HEK293 (cell line): Measurements from ENCODE around the gene INTS7.

Experiments
- CTCF ChIA-PET: fragments of 350-600 bp; formaldehyde crosslinking; extraction: SDS; loops from one replicate; lab custom pipeline; 2021; ENCODE audit warnings: antibody characterized with exemption; lab: Yijun Ruan, JAX
- POLR2A ChIA-PET: fragments of 300-600 bp; formaldehyde crosslinking; extraction: SDS; loops from one replicate; lab custom pipeline; 2020; ENCODE audit warnings: antibody characterized with exemption, inconsistent platforms; lab: Yijun Ruan, JAX
- H3K27ac ChIP-seq: fragments of 200-500 bp; sonication (Bioruptor generic); 2 replicates; pipeline ENCODE4 v1.5.1; 2014; ENCODE audit warnings: low read depth, low read length, control low read depth, inconsistent platforms; ENCODE audit errors: extremely low read depth
- H3K36me3 ChIP-seq, 2 experiments: fragments of 200-500 bp in 1 of 2; sonication (Bioruptor generic) in 1 of 2; 1 replicate in 1 of 2; 2 replicates in 1 of 2; pipeline ENCODE4 v1.5.1; 2014 to 2017; ENCODE audit warnings: inconsistent platforms in 2 of 2, low read length in 2 of 2; ENCODE audit not compliant: control insufficient read depth in 2 of 2, insufficient read depth in 1 of 2
- H3K4me1 ChIP-seq: fragments of 200-500 bp; sonication (Bioruptor generic); 2 replicates; pipeline ENCODE4 v1.5.1; 2014; ENCODE audit warnings: mild to moderate bottlenecking, low read length, inconsistent platforms; ENCODE audit not compliant: control insufficient read depth, insufficient read depth
- H3K4me3 ChIP-seq: 2 replicates; pipeline ENCODE4 v1.5.1; 2011; ENCODE audit warnings: low read depth, mild to moderate bottlenecking, control low read depth, low read length, moderate library complexity
- H3K9me3 ChIP-seq: fragments of 200-500 bp; sonication (Bioruptor generic); 2 replicates; pipeline ENCODE4 v1.5.1; 2014; ENCODE audit warnings: low read depth, low read length, inconsistent platforms; ENCODE audit not compliant: control insufficient read depth, insufficient read depth
- HOXD13 ChIP-seq: sonication (generic); formaldehyde crosslinking; IDR thresholded peaks from 2 replicates; pipeline ENCODE4 v1.8.0; 2022; ENCODE audit warnings: missing genetic modification reagents, borderline replicate concordance
- KLF10 ChIP-seq: fragments of 450-650 bp; IDR thresholded peaks from 2 replicates; pipeline ENCODE4 v1.5.1; 2018; ENCODE audit warnings: missing biosample characterization, mild to moderate bottlenecking, missing genetic modification characterization
- MEIS1 ChIP-seq: sonication (generic); formaldehyde crosslinking; IDR thresholded peaks from 2 replicates; pipeline ENCODE4 v1.8.1; 2022; ENCODE audit warnings: missing genetic modification reagents, mild to moderate bottlenecking, borderline replicate concordance
- OVOL3 ChIP-seq: fragments of 450-650 bp; formaldehyde crosslinking; IDR thresholded peaks from 2 replicates; pipeline ENCODE4 v1.5.1; 2016; ENCODE audit warnings: missing biosample characterization, missing genetic modification characterization
- PRDM4 ChIP-seq: fragments of 450-650 bp; formaldehyde crosslinking; IDR thresholded peaks from 2 replicates; pipeline ENCODE4 v1.5.1; 2017; ENCODE audit warnings: missing biosample characterization, missing genetic modification characterization
- PRDM6 ChIP-seq: fragments of 450-650 bp; formaldehyde crosslinking; IDR thresholded peaks from 2 replicates; pipeline ENCODE4 v1.5.1; 2017; ENCODE audit warnings: missing biosample characterization, missing genetic modification characterization
- SETDB1 ChIP-seq: IDR thresholded peaks from one replicate; pipeline ENCODE4 v1.6.1; 2017; ENCODE audit warnings: mild to moderate bottlenecking, low read length, moderate library complexity, mixed read lengths; ENCODE audit not compliant: insufficient read length
- YY1 ChIP-seq: fragments of 450-650 bp; formaldehyde crosslinking; IDR thresholded peaks from 2 replicates; pipeline ENCODE4 v1.5.1; 2018; ENCODE audit warnings: missing biosample characterization, missing genetic modification characterization
- YY2 ChIP-seq: fragments of 450-650 bp; formaldehyde crosslinking; IDR thresholded peaks from 2 replicates; pipeline ENCODE4 v1.5.1; 2016; ENCODE audit warnings: missing biosample characterization, missing genetic modification characterization
- ZNF121 ChIP-seq: fragments of 450-650 bp; formaldehyde crosslinking; IDR thresholded peaks from 2 replicates; pipeline ENCODE4 v1.5.1; 2016; ENCODE audit warnings: missing biosample characterization, missing genetic modification characterization
- ZNF132 ChIP-seq: fragments of 450-650 bp; formaldehyde crosslinking; IDR thresholded peaks from 2 replicates; pipeline ENCODE4 v1.5.1; 2017; ENCODE audit warnings: missing biosample characterization, missing genetic modification characterization, borderline replicate concordance
- ZNF140 ChIP-seq: fragments of 450-650 bp; formaldehyde crosslinking; IDR thresholded peaks from 2 replicates; pipeline ENCODE4 v1.5.1; 2016; ENCODE audit warnings: missing biosample characterization, missing genetic modification characterization
- ZNF148 ChIP-seq: fragments of 450-650 bp; formaldehyde crosslinking; IDR thresholded peaks from 2 replicates; pipeline ENCODE4 v1.5.0; 2017; ENCODE audit warnings: missing biosample characterization, missing genetic modification characterization, borderline replicate concordance
- ZNF280D ChIP-seq: fragments of 450-650 bp; formaldehyde crosslinking; IDR thresholded peaks from 2 replicates; pipeline ENCODE4 v1.5.1; 2016; ENCODE audit warnings: missing biosample characterization, missing genetic modification characterization
- ZNF292 ChIP-seq: fragments of 450-650 bp; formaldehyde crosslinking; IDR thresholded peaks from 2 replicates; pipeline ENCODE4 v1.5.1; 2016; ENCODE audit warnings: low read depth, missing biosample characterization, missing genetic modification characterization, borderline replicate concordance
- ZNF366 ChIP-seq: fragments of 450-650 bp; formaldehyde crosslinking; conservative IDR thresholded peaks from 2 replicates; pipeline ENCODE4 v1.5.1; 2016; ENCODE audit warnings: missing biosample characterization, missing genetic modification characterization
- ZNF416 ChIP-seq: fragments of 450-650 bp; formaldehyde crosslinking; IDR thresholded peaks from 2 replicates; pipeline ENCODE4 v1.5.1; 2016; ENCODE audit warnings: missing biosample characterization, missing genetic modification characterization
- ZNF513 ChIP-seq: fragments of 450-650 bp; IDR thresholded peaks from 2 replicates; pipeline ENCODE4 v1.5.1; 2018; ENCODE audit warnings: missing biosample characterization, missing genetic modification characterization
- ZNF521 ChIP-seq: fragments of 450-650 bp; formaldehyde crosslinking; IDR thresholded peaks from 2 replicates; pipeline ENCODE4 v1.5.1; 2017; ENCODE audit warnings: missing biosample characterization, mild to moderate bottlenecking, missing genetic modification characterization
- ZNF664 ChIP-seq: fragments of 450-650 bp; formaldehyde crosslinking; IDR thresholded peaks from 2 replicates; pipeline ENCODE4 v1.5.1; 2016; ENCODE audit warnings: missing biosample characterization, missing genetic modification characterization

The INTS7 gene

GRCh38 chr1:211968200-211968834 is 67.0 kb downstream of the INTS7 start:
- Histone ChIP-seq H3K36me3 (peaks cover 6 to 35% of the 10 kb centered on the region in 2 experiments; a peak in 2 of 3 replicates), H3K27ac (no peak overlapping the region), H3K4me3 (no peak overlapping the region), H3K4me1 (no peaks in the 10 kb centered on the region; the same call in 1 of the 2 replicates), H3K9me3 (no peaks in the 10 kb centered on the region)
- CTCF ChIA-PET, result interaction anchor here (1.1 kb wide), 1 partner anchor 285 kb away, joined by 3 read pairs; no protein-coding TSS in a partner anchor
- TF ChIP-seq PRDM6 (tag by site-specific recombination) (no peak), OVOL3 (no peak), ZNF292 (tag by site-specific recombination) (no peak), SETDB1 (no peak), ZNF132 (tag by site-specific recombination) (no peak), HOXD13 (CRISPR knock-in tag) (no peak), YY2 (no peak), ZNF513 (tag by site-specific recombination) (no peak), ZNF664 (tag by site-specific recombination) (no peak), ZNF148 (no peak), ZNF280D (tag by site-specific recombination) (no peak), ZNF416 (tag by site-specific recombination) (no peak), ZNF121 (tag by site-specific recombination) (no peak), ZNF140 (tag by site-specific recombination) (no peak), PRDM4 (tag by site-specific recombination) (no peak), ZNF366 (tag by site-specific recombination) (no peak), ZNF521 (tag by site-specific recombination) (no peak), YY1 (tag by site-specific recombination) (no peak), MEIS1 (no peak), KLF10 (tag by site-specific recombination) (no peak)
- POLR2A ChIA-PET, result no interaction called here
